Left lung (tissue), 10 donors: ENCODE measurements around the gene AR. TPM values are rescaled to one million over a fixed set of nuclear protein-coding genes. Genes with fewer than 3 reads are reported as not detected.

Experiments
- ATAC-seq: fragments of 200-7000 bp; cut with Tn5 transposase; one replicate; pipeline ENCODE4 v1.9.1; 2020; ENCODE audit warnings: moderate library complexity
- DNase-seq, 4 donors: peaks; one replicate each; pipeline ENCODE4 v3.0.0-alpha.2; 2013 to 2020
- H3K27ac ChIP-seq, 2 donors: fragments of 200-600 bp; sonication (generic) in 1 of 2; one replicate each; pipeline versions ENCODE4 v1.5.0 to v1.8.0; 2020 to 2021
- H3K27me3 ChIP-seq, 2 donors: fragments of 200-600 bp; sonication (generic) in 1 of 2; one replicate each; pipeline versions ENCODE4 v1.5.0 to v1.8.0; 2020 to 2021
- H3K36me3 ChIP-seq, 2 donors: fragments of 200-600 bp; sonication (generic) in 1 of 2; one replicate each; pipeline versions ENCODE4 v1.5.0 to v1.8.0; 2020 to 2021
- H3K4me1 ChIP-seq, 2 donors: fragments of 200-600 bp; one replicate each; pipeline ENCODE4 v1.8.0; 2021
- H3K4me3 ChIP-seq, 2 donors: fragments of 200-600 bp; sonication (generic) in 1 of 2; one replicate each; pipeline versions ENCODE4 v1.5.0 to v1.8.0; 2020 to 2021; ENCODE audit warnings: mild to moderate bottlenecking in 1 of 2
- H3K9me3 ChIP-seq, 2 donors: fragments of 200-600 bp; sonication (generic) in 1 of 2; one replicate each; pipeline versions ENCODE4 v1.5.0 to v1.8.0; 2020 to 2021
- CTCF ChIP-seq, 2 donors: fragments of 200-600 bp; sonication (generic) in 1 of 2; IDR thresholded peaks; one replicate each; pipeline versions ENCODE4 v1.5.0 to v1.8.0; 2021; ENCODE audit warnings: antibody characterized with exemption in 2 of 2
- intact Hi-C, 2 donors: fragments of 100-400 bp; cut with DNase I; formaldehyde crosslinking; loops; one replicate each; pipeline versions ENCODE4 v1.11.2 to v1.14.2; 2022
- polyA plus RNA-seq, 6 donors: library from polyadenylated mRNA; unstranded; fragments of 120-200 nt; gene quantifications; one replicate each; pipeline ENCODE4 v1.2.1, GENCODE V29; 2013; ENCODE audit not compliant: insufficient read length in 6 of 6
- total RNA-seq, 2 donors: library from RNA; stranded (reverse); fragmentation: NEBNext Ultra II Directional; extraction: Animal tissue kit (Norgen Biotek cat#: 25700); gene quantifications; one replicate each; pipeline ENCODE4 v1.2.1, GENCODE V29; 2021
- donor health status: DM: no; HTN: yes; CAD: no.
- donor health status: DM: no; HTN: no; CAD: no.

Gene AR
- total and polyA plus RNA-seq, 8 donors: 3.9 to 11.2 (median 10.0) TPM

GRCh38 chrX:67546496-67547423 is 2.9 kb downstream of the AR start:
- no peak for TF ChIP-seq CTCF (IDR thresholded peaks at IDR 0.05)

DNA sequence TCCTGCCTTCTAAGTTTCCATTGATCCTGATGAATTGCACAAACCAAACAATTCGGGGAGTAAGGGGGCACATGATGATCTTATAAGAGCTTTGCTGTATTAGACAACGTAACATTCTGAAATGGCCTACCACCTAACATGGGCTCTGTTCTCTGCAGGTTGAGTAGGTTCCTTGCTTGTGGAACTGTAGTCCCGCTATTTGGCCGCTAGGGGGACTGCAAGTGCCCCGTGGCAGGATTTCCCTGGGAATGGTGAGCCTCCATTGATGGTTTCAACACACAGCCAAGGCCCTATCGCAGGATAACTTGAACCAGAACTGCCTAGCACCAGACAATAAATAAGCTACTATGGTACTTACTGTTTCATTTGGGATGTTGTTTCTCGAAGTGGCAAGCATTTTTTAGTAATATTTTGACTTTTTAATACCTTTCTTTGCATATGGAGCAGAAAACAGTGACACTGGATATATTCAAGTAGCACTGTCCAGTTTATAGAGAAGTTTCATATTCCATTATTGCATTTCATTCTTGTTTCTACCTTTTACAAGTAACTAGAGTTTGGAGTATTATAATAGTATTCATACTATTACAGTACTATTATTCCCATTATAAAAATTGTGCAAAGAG is 11.9 kb downstream of the AR start:
- Histone ChIP-seq H3K4me1 (no peaks in the 10 kb centered on the region), H3K9me3 (no peaks in the 10 kb centered on the region), H3K27me3 (no peaks in the 10 kb centered on the region), H3K36me3 (no peaks in the 10 kb centered on the region), H3K4me3 (no peak overlapping the region), H3K27ac (no peak overlapping the region)
- intact Hi-C loops: no loop called here
- peak; percentile 69 to 78 for TF ChIP-seq CTCF (IDR thresholded peaks at IDR 0.05)
- DNase-seq (peak in 1 of 4 donors; percentile 34), ATAC-seq (peak; percentile 92)

More at GRCh38 chrX:67546496-67547423, 2.9 kb downstream of the AR start:
- Histone ChIP-seq H3K4me3 (peak overlapping the region; percentile 21 to 34), H3K9me3 (no peaks in the 10 kb centered on the region), H3K36me3 (no peaks in the 10 kb centered on the region), H3K4me1 (peaks cover 0 to 5% of the 10 kb centered on the region in 2 donors), H3K27me3 (peaks cover 17 to 50% of the 10 kb centered on the region in 2 donors), H3K27ac (peak overlapping the region in 1 of 2 donors; percentile 7)
- intact Hi-C loops: no loop called here
- no peak for DNase-seq
- no peak for ATAC-seq

DNA sequence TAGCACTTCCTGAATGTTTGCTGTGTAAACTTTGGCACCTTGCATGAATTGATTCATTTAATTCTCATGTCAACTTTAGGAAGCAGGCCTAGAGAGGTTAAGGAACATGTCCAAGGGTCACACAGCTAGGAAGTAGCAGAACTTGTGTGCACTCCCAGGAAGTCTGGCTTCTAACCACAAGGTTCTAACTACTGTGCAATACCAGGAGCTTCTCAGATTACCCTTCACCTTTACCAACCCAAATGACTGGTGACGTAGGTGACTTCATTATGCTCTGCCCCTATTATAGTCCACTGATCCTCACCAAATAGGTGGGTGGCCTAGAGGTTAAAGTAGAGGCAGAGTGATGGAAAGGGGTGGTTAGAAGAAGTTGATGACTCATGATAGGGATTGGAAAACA is 14.4 kb downstream of the AR start:
- Histone ChIP-seq H3K27me3 (no peaks in the 10 kb centered on the region), H3K9me3 (no peaks in the 10 kb centered on the region), H3K4me3 (no peak overlapping the region), H3K27ac (no peak overlapping the region), H3K36me3 (no peaks in the 10 kb centered on the region), H3K4me1 (no peaks in the 10 kb centered on the region)
- no peak for ATAC-seq
- no peak for TF ChIP-seq CTCF (IDR thresholded peaks at IDR 0.05)
- no peak for DNase-seq
- intact Hi-C loops: no loop called here

DNA sequence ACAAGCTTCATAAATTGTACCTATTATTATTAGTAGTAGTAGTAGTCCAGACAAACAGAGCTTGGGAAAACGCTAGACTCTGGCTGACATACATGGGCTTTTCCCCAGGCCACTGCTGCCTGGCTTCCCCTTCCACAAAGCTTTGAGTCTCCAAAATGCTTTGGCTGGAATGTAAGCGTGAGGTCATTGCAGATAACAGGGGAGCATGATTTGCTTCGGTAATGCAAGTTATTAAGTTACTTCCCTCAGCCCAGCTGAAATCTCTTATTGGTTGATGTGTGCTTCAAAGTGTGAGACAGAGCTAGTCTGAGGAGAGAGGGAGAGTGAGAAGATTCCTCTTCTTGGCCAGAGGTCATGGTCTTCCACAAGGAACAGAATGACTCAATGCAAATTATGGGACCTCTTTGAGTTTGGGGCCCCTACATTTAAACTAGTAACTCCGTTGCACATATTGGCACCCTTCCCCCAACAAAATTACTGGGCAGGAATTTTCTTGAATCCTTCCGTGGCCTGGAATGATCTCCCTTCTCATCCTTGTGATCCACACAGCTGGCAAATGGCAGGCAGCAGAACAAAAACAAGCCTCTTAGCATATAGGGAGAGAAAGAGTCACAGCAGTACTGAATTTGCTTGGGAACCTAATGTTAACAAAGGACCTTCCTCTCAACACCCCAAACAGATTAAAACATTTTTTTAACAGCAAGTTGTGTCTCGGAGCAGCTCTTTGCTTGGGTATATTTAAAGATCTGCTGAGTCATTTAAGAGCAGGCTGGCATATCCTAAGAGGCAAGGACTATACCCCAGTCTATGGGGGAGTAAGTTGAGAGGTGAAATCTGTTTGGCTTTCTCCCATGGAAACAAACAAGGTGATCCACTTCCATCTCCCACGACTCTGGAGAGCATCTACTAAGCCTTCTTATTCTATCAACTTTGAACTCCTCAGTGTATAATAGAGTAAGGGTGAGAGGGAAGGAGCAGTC is 19.9 kb downstream of the AR start:
- intact Hi-C loops: no loop called here
- no peak overlapping the region for H3K4me3 ChIP-seq
- H3K27ac ChIP-seq: no peak overlapping the region
- ATAC-seq: no peak
- no peaks in the 10 kb centered on the region for H3K27me3 ChIP-seq
- no peaks in the 10 kb centered on the region for H3K9me3 ChIP-seq
- no peak for TF ChIP-seq CTCF (IDR thresholded peaks at IDR 0.05)
- no peaks in the 10 kb centered on the region for H3K36me3 ChIP-seq
- DNase-seq: no peak
- H3K4me1 ChIP-seq: no peaks in the 10 kb centered on the region
